COLO668 (cell line): ENCODE data around the gene KCNJ18.
"Not testable (repeated sequence)": the region's sequence is repeated elsewhere in the genome, so short reads cannot be mapped to it uniquely, and the experiment has no call there.

Source experiments
- DNase-seq: peaks from one replicate; lab custom pipeline; 2025; ENCODE audit not compliant: unreplicated experiment; lab: John Stamatoyannopoulos, UW

KCNJ18 gene

GRCh38 chr17:21691883-21692703 is at the start of gene KCNJ18:
KCNJ18 (plus strand) TSS chr17:21692523; CDS start chr17:21702787, 10,264 bp downstream.
- not testable (repeated sequence) for DNase-seq

GRCh38 chr17:21648125-21648524 is 44.2 kb upstream of the KCNJ18 start:
- DNase-seq: not testable (repeated sequence)

GRCh38 chr17:21650043-21650442 is 42.3 kb upstream of the KCNJ18 start:
- DNase-seq: not testable (repeated sequence)

- not testable (repeated sequence) for DNase-seq
Measured at GRCh38 chr17:21652049-21652448, 40.3 kb upstream of the KCNJ18 start.

- DNase-seq: not testable (repeated sequence)
Measured at GRCh38 chr17:21653211-21653610, 39.1 kb upstream of the KCNJ18 start.

- DNase-seq: not testable (repeated sequence)
Measured at GRCh38 chr17:21656518-21657309, 35.6 kb upstream of the KCNJ18 start.

GRCh38 chr17:21659635-21660034 is 32.7 kb upstream of the KCNJ18 start:
- DNase-seq: not testable (repeated sequence)

- DNase-seq: not testable (repeated sequence)
Measured at GRCh38 chr17:21661455-21661854, 30.9 kb upstream of the KCNJ18 start.

GRCh38 chr17:21663166-21663565 is 29.2 kb upstream of the KCNJ18 start:
- DNase-seq: not testable (repeated sequence)

GRCh38 chr17:21663614-21664474 is 28.5 kb upstream of the KCNJ18 start:
- not testable (repeated sequence) for DNase-seq

GRCh38 chr17:21665171-21665570 is 27.2 kb upstream of the KCNJ18 start:
- DNase-seq: not testable (repeated sequence)

GRCh38 chr17:21665935-21666493 is 26.3 kb upstream of the KCNJ18 start:
- not testable (repeated sequence) for DNase-seq

- DNase-seq: peak; percentile 6
Measured at GRCh38 chr17:21666711-21667412, 25.5 kb upstream of the KCNJ18 start.

GRCh38 chr17:21667413-21668117 is 24.8 kb upstream of the KCNJ18 start:
- DNase-seq: not testable (repeated sequence)

GRCh38 chr17:21668118-21668488 is 24.2 kb upstream of the KCNJ18 start:
- not testable (repeated sequence) for DNase-seq

- not testable (repeated sequence) for DNase-seq
Measured at GRCh38 chr17:21668746-21669508, 23.4 kb upstream of the KCNJ18 start.

- not testable (repeated sequence) for DNase-seq
Measured at GRCh38 chr17:21669616-21670360, 22.5 kb upstream of the KCNJ18 start.
